ENCODE data around the gene MAP7.

GRCh38 chr6:136424901-136425300, 125.3 kb downstream of the MAP7 start:
- TF ChIP-seq YY1 (IDR thresholded peaks at IDR 0.05) (no peak), CTCF (IDR thresholded peaks at IDR 0.05; ENCODE audit: low read depth, low read length, missing input control) (no peak), MAX (IDR thresholded peaks at IDR 0.05) (no peak), REST (IDR thresholded peaks at IDR 0.05) (no peak), TAF1 (conservative IDR thresholded peaks at IDR 0.05) (no peak), ZBTB33 (IDR thresholded peaks at IDR 0.05) (no peak), JUND (IDR thresholded peaks at IDR 0.05) (no peak), RXRA (IDR thresholded peaks at IDR 0.05) (no peak)
